Left lung (tissue), 10 donors: Measurements from ENCODE around the gene KLHL1. TPM values are rescaled to one million over a fixed set of nuclear protein-coding genes. Genes with fewer than 3 reads are reported as not detected.

Source experiments
- ATAC-seq: fragments of 200-7000 bp; cut with Tn5 transposase; one replicate; pipeline ENCODE4 v1.9.1; 2020; ENCODE audit warnings: moderate library complexity
- DNase-seq, 4 donors: peaks; one replicate each; pipeline ENCODE4 v3.0.0-alpha.2; 2013 to 2020
- H3K27ac ChIP-seq, 2 donors: fragments of 200-600 bp; sonication (generic) in 1 of 2; one replicate each; pipeline versions ENCODE4 v1.5.0 to v1.8.0; 2020 to 2021
- H3K27me3 ChIP-seq, 2 donors: fragments of 200-600 bp; sonication (generic) in 1 of 2; one replicate each; pipeline versions ENCODE4 v1.5.0 to v1.8.0; 2020 to 2021
- H3K36me3 ChIP-seq, 2 donors: fragments of 200-600 bp; sonication (generic) in 1 of 2; one replicate each; pipeline versions ENCODE4 v1.5.0 to v1.8.0; 2020 to 2021
- H3K4me1 ChIP-seq, 2 donors: fragments of 200-600 bp; one replicate each; pipeline ENCODE4 v1.8.0; 2021
- H3K4me3 ChIP-seq, 2 donors: fragments of 200-600 bp; sonication (generic) in 1 of 2; one replicate each; pipeline versions ENCODE4 v1.5.0 to v1.8.0; 2020 to 2021; ENCODE audit warnings: mild to moderate bottlenecking in 1 of 2
- H3K9me3 ChIP-seq, 2 donors: fragments of 200-600 bp; sonication (generic) in 1 of 2; one replicate each; pipeline versions ENCODE4 v1.5.0 to v1.8.0; 2020 to 2021
- intact Hi-C, 2 donors: fragments of 100-400 bp; cut with DNase I; formaldehyde crosslinking; loops; one replicate each; pipeline versions ENCODE4 v1.11.2 to v1.14.2; 2022
- polyA plus RNA-seq, 6 donors: library from polyadenylated mRNA; unstranded; fragments of 120-200 nt; gene quantifications; one replicate each; pipeline ENCODE4 v1.2.1, GENCODE V29; 2013; ENCODE audit not compliant: insufficient read length in 6 of 6
- total RNA-seq, 2 donors: library from RNA; stranded (reverse); fragmentation: NEBNext Ultra II Directional; extraction: Animal tissue kit (Norgen Biotek cat#: 25700); gene quantifications; one replicate each; pipeline ENCODE4 v1.2.1, GENCODE V29; 2021
- TF ChIP-seq, protein P1 (sequence below), 2 donors: fragments of 200-600 bp; sonication (generic) in 1 of 2; IDR thresholded peaks; one replicate each; pipeline versions ENCODE4 v1.5.0 to v1.8.0; 2021; ENCODE audit warnings: antibody characterized with exemption in 2 of 2
- donor health status: DM: no; HTN: yes; CAD: no.
- donor health status: DM: no; HTN: no; CAD: no.

Gene KLHL1
- total and polyA plus RNA-seq, 8 donors = 0.06 TPM; not detected in 4

DNA sequence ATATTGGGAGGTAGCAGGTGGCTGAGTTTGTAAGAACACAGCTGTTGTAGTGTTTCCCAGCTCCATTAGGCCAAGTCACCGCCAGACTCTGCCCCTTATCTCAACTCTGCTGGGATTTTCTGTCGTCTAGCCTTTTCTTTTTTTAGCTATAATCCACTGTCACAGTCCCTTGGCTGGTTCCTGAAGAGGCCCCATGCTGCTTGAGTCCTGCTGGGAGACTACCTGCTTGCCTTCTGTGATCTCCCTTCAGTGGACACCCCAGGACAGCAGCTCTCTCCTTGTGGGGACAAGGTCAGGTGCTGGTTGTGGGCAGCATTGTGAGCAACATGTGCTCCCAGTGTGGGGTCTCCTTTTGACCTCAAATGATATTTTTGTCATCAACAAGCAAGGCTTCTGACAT, 195.6 kb downstream of the KLHL1 start:
- H3K9me3 ChIP-seq = peaks cover 0 to 10% of the 10 kb centered on the region in 2 donors
- H3K36me3 ChIP-seq = no peaks in the 10 kb centered on the region
- no peaks in the 10 kb centered on the region for H3K4me1 ChIP-seq
- H3K27ac ChIP-seq = no peak overlapping the region
- ATAC-seq = no peak
- H3K27me3 ChIP-seq = no peaks in the 10 kb centered on the region
- no peak for DNase-seq
- intact Hi-C loops = no loop called here
- no peak overlapping the region for H3K4me3 ChIP-seq
- TF ChIP-seq, protein P1, sequence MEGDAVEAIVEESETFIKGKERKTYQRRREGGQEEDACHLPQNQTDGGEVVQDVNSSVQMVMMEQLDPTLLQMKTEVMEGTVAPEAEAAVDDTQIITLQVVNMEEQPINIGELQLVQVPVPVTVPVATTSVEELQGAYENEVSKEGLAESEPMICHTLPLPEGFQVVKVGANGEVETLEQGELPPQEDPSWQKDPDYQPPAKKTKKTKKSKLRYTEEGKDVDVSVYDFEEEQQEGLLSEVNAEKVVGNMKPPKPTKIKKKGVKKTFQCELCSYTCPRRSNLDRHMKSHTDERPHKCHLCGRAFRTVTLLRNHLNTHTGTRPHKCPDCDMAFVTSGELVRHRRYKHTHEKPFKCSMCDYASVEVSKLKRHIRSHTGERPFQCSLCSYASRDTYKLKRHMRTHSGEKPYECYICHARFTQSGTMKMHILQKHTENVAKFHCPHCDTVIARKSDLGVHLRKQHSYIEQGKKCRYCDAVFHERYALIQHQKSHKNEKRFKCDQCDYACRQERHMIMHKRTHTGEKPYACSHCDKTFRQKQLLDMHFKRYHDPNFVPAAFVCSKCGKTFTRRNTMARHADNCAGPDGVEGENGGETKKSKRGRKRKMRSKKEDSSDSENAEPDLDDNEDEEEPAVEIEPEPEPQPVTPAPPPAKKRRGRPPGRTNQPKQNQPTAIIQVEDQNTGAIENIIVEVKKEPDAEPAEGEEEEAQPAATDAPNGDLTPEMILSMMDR (IDR thresholded peaks at IDR 0.05) = no peak

DNA sequence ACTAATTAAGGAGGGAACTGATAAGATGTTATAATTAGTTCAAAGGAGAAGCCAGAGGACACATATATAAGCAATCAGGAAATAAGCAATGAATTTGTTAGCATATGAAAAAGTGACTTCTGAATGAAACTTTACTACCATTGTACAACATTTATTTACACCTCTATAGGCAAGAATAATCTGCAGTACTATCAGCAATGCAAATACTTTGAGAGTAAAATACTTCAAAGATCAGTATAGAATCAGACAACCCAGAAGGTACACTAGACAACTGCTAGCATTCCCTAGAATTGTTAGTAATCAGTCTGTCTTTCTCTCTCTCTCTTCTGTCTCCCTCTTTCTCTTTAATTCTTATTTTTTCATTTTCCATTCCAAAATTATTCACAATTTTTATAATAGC, 197.5 kb downstream of the KLHL1 start:
- H3K9me3 ChIP-seq = peaks cover 0 to 7% of the 10 kb centered on the region in 2 donors
- H3K4me1 ChIP-seq = no peaks in the 10 kb centered on the region
- no peak overlapping the region for H3K27ac ChIP-seq
- DNase-seq (no peak), ATAC-seq (no peak)
- no peaks in the 10 kb centered on the region for H3K36me3 ChIP-seq
- no peak overlapping the region for H3K4me3 ChIP-seq
- intact Hi-C loops = no loop called here
- TF ChIP-seq, protein P1 (IDR thresholded peaks at IDR 0.05) = no peak
- no peaks in the 10 kb centered on the region for H3K27me3 ChIP-seq

DNA sequence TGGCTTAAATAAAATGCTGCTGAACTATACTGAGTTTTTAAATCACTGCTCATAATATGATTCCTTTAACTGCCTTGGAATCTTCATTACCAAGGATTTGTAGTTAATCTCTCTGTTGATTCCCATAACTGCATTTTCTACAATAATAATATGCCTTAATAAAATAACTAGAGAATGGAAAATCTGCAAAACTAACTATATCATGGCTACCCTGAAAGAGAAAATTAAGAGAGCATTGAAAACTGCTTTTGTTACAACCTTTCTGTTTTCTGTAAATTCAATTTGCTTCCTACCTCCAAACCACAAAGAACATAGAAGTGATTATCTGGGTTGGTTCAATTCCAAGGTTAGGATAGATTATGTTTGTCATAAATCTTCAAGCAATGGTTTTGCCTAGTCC, 203.5 kb downstream of the KLHL1 start:
- no peaks in the 10 kb centered on the region for H3K36me3 ChIP-seq
- no peaks in the 10 kb centered on the region for H3K4me1 ChIP-seq
- ATAC-seq (no peak), DNase-seq (peak in 1 of 4 donors; percentile 4)
- no peak overlapping the region for H3K4me3 ChIP-seq
- H3K27ac ChIP-seq = no peak overlapping the region
- no peaks in the 10 kb centered on the region for H3K27me3 ChIP-seq
- intact Hi-C loops = no loop called here
- TF ChIP-seq, protein P1 (IDR thresholded peaks at IDR 0.05) = no peak
- no peaks in the 10 kb centered on the region for H3K9me3 ChIP-seq

DNA sequence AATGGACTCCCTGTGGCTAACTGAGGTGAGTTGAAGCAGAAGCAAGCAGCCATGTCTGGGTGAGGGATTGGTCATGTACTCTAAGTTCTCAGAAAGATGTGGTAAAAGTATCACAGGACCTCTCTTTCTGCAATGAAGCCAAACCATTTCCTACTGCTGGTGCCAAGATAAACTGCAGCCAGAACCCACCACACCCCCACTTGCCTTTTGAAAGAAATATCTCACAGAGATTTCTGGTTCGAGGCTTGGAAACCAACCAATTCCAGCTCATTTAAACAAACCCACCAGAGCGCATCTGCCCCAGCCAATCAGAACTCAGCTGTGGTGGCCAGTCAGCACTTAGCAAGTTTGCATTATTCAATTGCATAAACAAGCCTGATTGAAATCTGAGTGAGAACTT, 205.2 kb downstream of the KLHL1 start:
- Histone ChIP-seq H3K36me3 (no peaks in the 10 kb centered on the region), H3K27ac (no peak overlapping the region), H3K4me3 (no peak overlapping the region), H3K27me3 (no peaks in the 10 kb centered on the region), H3K4me1 (no peaks in the 10 kb centered on the region), H3K9me3 (peaks cover 0 to under 1% of the 10 kb centered on the region in 2 donors)
- no peak for DNase-seq
- TF ChIP-seq, protein P1 (IDR thresholded peaks at IDR 0.05) = no peak
- intact Hi-C loops = no loop called here
- no peak for ATAC-seq

DNA sequence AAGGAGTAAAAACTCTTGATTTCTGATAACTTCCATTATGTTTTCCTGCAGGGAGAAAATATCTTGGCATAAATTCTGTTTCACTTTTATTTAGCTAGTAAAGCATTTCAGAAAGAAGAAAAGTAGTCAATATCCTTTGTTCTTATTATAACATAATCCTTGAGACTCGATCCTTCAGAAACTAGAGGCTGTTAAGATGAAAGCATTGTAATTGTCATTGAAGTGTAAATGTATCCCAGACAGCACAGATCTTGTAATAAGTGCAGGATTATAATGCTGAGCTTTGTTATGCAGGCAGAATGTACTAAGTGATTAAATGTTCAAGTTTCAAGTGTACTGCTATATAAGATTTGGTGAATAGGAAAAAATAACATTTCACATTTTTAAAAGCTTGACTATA, 225.8 kb downstream of the KLHL1 start:
- intact Hi-C loops = no loop called here
- H3K9me3 ChIP-seq = no peaks in the 10 kb centered on the region
- no peaks in the 10 kb centered on the region for H3K36me3 ChIP-seq
- H3K27ac ChIP-seq = no peak overlapping the region
- H3K27me3 ChIP-seq = no peaks in the 10 kb centered on the region
- DNase-seq (no peak), ATAC-seq (no peak)
- no peaks in the 10 kb centered on the region for H3K4me1 ChIP-seq
- H3K4me3 ChIP-seq = no peak overlapping the region
- TF ChIP-seq, protein P1 (IDR thresholded peaks at IDR 0.05) = no peak
